HG02623 (cell line): Measurements from ENCODE around the gene TNFRSF25.

Experiments
- ATAC-seq: cut with Tn5 transposase; IDR thresholded peaks from one replicate; pipeline ENCODE4 v1.9.1; 2021; ENCODE audit warnings: moderate library complexity; ENCODE audit not compliant: unreplicated experiment

Gene TNFRSF25

DNA sequence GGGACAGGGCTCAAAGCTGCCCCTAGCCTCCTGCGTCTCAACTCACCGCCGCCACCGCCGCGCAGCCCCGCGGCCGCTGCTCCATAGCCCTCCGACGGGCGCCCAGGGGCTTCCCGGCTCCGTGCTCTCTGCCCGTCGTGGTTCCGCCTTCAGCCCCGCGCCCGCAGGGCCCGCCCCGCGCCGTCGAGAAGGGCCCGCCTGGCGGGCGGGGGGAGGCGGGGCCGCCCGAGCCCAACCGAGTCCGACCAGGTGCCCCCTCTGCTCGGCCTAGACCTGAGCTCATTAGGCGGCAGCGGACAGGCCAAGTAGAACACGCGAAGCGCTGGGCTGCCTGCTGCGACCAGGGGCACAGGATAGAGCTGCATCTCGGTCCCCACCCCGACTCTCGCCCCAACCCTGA lies at the start of gene TNFRSF25:
TNFRSF25 (minus strand) TSS at position 151 of the 400 bp plus-strand sequence; CDS start at position 85, 66 bp downstream.
- ATAC-seq = no peak

GRCh38 chr1:6515771-6516170 lies 49.8 kb upstream of the TNFRSF25 start:
- no peak for ATAC-seq

DNA sequence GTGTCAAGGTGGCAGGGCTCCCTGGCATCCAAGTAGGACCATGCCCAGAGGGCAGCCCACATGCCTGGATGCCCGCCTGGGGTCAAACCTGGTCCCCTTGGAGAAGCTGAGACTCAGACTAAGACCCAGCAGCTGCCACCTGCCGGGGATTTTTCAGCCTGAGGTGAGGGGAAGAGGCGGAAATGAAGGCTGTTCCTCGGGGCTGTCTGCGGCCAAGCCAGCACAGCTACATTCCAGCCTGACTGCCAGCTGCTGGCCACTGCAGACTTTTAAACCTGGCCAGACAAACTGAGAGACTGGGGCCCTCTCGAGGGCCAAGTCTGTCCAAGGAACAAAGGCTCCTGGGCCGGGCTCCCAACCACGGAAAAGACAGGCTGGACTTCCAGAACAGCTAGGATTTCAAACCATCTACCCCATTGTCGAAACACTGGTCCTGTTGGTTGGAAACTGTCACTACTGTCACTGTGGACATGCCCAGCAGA lies 47.4 kb upstream of the TNFRSF25 start:
- ATAC-seq = no peak

DNA sequence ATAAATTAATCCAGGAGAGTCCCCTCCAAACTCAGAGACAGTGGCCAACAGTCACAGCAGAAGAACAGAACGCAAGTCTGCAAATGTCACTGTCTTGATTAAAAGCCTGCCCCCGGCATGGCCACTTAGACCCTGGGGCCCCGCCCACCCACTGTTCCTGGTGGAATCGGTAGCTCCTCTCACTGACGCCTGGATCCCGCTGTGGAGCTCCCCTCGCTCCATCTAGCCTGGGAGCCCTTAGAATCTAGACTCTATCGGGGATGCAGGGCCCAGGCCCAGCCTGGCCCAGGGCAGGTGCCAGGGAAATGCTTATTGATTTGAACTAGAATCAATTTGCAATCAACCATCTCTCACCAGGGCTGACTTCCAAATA lies 46.9 kb upstream of the TNFRSF25 start:
- no peak for ATAC-seq

GRCh38 chr1:6512245-6512907 lies 46.4 kb upstream of the TNFRSF25 start:
- no peak for ATAC-seq

DNA sequence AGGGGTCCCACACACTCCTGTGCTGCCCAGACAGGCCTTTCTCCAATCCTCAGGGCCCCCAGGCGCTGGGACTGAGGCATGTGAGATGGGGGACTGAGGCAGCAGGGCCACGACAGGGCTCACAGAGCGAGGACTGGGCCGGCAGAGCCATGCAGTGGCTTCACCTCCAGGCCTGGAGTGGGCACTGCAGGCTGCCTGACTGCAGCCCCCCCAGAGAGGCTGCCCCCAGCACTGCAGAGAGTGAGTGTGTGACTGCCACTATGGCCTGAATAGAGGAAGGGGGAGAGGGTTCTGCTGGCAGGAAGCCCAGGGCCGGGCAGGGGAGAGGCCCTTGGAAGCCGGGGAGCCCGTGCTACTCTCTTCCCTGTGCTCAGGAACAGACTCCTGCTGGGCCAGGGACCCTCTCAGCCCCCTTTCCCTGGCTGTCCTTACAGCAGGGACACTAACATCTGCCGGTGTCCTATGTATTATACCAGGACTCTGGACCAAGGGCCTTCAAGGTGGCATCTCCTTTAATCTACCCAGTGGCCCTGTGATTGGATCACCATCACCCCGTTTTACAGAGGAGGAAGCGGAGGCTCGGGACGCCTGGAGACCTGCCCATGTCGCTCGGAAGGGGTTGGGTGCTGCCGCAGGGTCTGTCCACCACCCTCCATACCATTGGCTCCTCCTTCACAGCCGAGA lies 45.7 kb upstream of the TNFRSF25 start:
- ATAC-seq = no peak

DNA sequence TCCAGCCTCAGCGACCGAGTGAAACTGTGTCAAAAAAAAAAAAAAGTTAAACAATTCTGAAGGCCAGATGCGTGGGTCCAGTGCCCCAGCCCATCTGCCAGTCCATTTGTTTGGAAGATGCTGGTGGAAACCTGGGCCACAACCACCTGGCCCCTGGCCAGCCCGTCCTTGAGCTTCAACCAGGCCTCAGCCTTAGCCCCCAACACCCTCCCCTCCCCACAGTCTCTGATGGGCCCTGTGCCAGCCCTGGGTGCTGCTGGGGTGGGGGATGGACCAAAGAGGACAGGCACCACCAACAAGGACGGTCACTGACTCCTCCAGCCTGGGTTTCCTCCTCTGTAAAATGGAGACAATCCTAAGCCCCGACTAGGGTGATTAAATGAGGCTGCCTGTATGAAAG lies 45.1 kb upstream of the TNFRSF25 start:
- no peak for ATAC-seq

DNA sequence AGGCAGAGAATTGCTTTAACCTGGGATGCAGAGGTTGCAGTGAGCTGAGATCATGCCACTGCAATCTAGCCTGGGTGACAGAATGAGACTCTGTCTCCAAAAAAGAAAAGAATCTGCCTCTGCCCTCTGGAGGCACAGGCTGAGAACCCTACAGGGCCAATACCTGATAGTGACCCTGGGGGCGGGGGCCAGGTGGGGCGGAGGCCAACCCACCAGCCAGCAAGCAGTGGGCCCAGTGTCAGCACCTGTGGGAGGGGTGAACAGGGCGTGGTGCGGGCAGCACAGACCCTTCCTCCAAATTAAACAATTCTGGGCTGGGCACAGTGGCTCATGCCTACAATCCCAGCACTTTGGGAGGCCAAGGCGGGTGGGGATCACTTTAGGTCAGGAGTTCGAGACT lies 44.5 kb upstream of the TNFRSF25 start:
- ATAC-seq = no peak

- ATAC-seq = no peak
Measured at GRCh38 chr1:6509919-6510291, 43.9 kb upstream of the TNFRSF25 start.

- ATAC-seq = no peak
Measured at GRCh38 chr1:6509220-6509918, 43.4 kb upstream of the TNFRSF25 start.

GRCh38 chr1:6508816-6509189 lies 42.8 kb upstream of the TNFRSF25 start:
- no peak for ATAC-seq

- no peak for ATAC-seq
Measured at GRCh38 chr1:6508154-6508815, 42.3 kb upstream of the TNFRSF25 start.

DNA sequence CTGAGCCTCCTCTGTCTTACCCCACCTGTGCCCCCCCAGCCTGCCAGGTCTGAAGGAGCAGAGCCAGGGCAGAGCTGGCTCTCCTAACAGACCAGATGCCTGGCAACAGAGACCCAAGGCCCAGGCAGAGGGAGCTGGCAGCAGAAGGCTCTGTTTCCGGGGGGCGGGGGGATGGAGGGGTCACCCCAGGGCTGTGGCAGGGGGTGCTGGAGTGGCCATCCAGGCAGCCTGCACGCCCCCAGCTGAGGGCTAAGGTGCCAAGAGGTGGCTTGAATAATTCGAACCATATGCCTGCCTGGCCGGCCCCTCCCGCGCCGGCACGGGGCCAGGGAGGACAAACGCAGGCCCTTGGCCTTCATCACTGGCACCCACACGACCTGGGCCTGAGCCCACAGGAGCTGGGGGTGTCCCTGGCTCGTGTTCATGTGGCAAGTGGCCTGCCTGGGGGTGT lies 41.5 kb upstream of the TNFRSF25 start:
- no peak for ATAC-seq

GRCh38 chr1:6507037-6507428 lies 41.1 kb upstream of the TNFRSF25 start:
- no peak for ATAC-seq

GRCh38 chr1:6506210-6507036 lies 40.5 kb upstream of the TNFRSF25 start:
- no peak for ATAC-seq

DNA sequence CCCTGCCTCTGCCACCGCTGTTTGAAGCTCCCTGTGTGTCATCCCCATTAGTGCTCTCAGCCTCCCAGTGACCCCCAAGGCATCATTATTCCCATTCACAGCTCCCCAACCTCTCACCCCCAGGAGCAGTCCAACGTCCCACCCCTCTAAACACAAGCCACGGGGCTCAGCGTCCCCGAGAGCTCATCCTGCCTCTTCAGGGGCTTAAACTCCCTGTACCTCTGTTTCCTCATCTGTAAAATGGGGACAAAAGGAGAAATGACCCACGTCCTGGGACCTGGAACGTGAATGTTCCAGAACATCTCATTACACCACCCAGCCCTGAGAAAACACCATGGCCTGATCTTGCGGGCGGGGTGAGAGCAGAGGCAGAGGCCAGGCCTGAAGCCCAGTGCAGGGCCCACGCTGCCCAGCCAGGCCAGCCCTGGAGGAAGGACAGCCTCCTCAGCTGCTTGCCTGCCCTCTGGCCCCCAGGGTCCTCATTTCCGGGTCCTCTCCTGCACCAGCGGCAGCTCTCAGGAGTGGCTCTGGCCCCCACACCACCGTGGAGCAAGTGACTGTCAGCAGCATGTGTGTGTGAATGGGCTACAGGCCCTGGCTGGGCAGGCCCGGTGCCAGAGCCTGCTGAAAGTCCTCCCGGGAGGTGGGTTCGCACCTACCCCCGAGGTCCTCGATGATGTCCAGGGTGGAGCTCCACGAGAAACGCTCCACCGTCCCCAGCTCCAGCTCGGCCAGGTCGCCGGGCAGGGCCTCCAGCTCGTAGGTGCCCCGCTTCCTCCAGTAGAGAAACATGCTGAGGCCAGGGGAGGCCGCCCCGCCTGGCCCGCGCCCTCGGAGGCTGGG lies 39.6 kb upstream of the TNFRSF25 start:
- ATAC-seq = no peak

- ATAC-seq = no peak
Measured at GRCh38 chr1:6504887-6505286, 38.9 kb upstream of the TNFRSF25 start.

- ATAC-seq = no peak
Measured at GRCh38 chr1:6503884-6504602, 38.1 kb upstream of the TNFRSF25 start.
